ENCODE results near the gene KCTD17.
"Not testable (repeated sequence)": the region's sequence is repeated elsewhere in the genome, so short reads cannot be mapped to it uniquely, and the experiment has no call there.

Gene KCTD17

GRCh38 chr22:37062702-37063381, 11.3 kb downstream of the KCTD17 start:
- no peak for DNase-seq

DNA sequence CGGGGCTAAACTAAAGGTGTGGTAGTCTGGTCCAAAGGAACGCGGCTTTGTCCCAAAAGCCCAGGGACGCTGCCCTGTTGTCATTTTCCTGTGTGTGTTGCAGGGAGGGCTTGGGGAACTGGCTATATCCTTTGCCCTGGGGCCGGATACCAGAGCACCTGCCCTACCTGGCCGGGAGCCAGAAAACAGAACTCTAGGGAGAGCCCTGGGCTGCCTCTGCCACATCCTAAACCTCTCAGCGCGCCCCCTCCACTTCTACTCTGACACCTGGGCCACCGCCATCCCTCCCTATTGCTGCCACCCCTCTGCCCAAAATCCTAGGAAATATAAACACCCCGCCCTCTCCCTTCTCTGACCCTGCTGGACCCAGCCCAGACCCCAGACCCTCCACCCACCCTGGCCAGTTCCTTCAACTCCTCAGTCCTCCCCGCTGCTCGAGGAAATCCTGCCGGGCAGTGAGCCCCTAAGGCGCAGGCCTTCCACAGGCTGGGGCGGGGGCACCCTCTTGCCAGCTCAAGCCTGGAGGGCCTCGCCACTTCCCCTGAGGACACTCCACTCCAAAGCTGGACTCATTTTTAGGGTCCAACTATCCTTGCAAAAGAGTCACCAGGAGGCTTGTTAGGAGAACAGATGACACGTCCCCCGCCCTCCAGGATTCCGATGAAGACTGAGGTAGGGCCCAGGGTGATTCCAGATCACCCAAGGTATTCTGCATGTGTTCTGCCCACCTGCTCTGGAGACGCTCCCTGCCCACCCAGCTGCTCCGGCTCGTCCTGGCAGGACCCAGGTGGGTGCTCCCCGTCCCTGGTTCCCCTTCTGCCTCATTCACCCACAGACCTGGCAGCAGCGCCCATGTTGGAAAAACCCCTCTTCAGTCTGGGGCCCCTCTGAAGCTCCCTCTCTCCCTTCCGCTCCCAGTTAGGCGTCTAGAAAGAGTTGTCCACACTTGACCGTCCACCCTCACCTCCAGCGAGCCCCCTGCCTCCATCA, 12.2 kb downstream of the KCTD17 start:
- DNase-seq, result peak; percentile 83

DNA sequence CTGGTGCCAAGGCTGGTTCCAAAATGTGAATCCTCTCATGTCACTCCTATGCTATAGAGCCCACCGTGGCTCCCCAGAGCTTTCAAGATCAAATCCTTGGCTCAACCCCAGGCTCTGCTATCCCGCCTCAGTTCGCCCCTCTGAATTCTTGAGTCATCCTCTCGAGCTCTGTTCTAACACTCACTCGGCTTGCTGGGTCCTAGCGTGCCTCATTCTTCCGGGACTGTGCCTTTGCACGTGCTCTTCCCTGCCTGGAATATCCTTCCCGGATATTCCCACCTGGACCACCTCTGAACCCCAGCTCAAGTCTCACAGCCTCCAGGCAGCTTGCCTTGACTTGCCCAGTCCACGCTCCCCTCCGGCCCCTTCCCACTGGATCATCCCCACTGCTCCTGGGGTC, 13.0 kb downstream of the KCTD17 start:
- no peak for DNase-seq

DNA sequence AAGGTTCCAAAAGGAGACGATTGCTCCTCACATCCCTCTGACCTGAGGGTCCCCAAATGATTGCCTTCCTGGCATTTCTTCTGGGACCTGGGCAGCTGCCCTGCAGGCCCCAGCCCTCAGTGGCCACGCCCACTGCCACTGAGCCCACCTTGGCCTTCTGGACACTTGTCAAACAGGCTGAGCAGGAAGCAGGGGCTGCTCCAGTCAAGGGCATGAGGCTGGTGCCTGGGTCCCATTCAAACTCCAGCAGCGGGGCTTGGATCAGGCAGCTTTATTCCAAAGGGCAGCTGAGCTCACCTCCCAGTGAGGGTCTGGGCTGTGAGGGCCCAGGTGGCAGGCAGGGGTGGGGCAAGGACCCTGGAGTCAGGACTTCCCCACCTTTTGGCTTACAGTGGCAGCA, 13.6 kb downstream of the KCTD17 start:
- DNase-seq, result no peak

GRCh38 chr22:37065961-37066360, 14.4 kb downstream of the KCTD17 start:
- DNase-seq, result no peak

GRCh38 chr22:37067428-37067827, 15.9 kb downstream of the KCTD17 start:
- no peak for DNase-seq

GRCh38 chr22:37068859-37069258, 17.3 kb downstream of the KCTD17 start:
- no peak for DNase-seq

DNA sequence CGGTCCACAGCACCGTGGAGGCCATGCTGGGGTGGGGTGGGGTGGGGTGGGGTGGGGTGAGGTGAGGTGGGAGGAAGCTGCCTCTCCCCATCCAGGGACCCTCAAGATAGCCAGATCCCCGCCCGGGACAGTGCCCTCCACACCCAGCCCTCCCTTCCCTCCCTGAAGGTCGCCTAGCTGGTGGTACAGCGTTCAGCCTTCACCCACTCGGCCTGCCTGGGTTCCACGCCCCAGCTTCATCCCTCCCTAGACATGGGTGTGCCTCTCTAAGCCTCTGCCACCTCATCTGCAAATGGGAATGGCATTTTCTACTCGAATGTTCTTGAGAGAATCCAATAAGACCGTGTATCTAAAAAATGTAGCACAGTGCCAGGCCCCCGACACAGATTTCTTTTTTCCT, 17.8 kb downstream of the KCTD17 start:
- DNase-seq, result no peak

DNA sequence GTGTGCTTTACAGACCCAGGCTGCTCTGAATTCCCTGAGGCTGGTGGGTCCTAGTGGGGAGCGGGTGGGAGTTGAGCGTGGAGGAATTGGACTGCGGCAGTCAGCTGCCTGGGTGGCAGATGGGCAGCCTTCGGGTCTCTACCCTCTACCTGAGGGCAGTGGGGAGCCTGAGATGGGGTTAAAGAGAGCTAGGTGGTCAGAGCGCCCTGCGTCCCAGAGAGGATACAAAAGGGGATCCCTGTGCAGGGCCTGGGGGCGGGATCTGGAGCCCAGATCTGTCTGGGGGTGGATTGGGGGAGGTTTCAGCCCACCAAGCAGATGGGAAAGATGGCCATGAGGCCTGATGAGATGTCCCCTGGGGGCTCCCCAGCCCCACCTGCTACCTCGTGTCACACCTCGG, 18.2 kb downstream of the KCTD17 start:
- no peak for DNase-seq

DNA sequence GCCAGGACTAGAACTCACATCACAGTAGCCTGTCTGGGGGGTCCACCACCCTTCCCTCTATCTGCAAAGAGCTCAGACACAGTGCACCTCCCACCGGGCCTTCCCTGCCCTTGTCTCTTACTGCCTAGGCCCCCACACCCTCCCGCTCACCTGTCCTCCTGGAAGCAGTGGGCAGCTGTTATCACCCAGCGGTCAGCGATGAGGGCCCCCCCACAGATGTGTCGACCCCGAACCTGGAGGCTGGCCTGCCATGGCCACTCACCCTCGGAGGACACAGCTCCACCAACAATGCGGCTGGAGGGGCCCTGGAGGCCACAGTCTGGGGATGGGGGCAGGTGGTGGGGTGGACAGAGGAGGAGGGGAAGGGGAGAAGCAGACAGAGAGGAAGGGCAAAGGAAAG, 18.8 kb downstream of the KCTD17 start:
- DNase-seq, result no peak

GRCh38 chr22:37070744-37071143, 19.2 kb downstream of the KCTD17 start:
- DNase-seq, result no peak

- DNase-seq, result not testable (repeated sequence)
Observed at GRCh38 chr22:37071850-37072592, 20.5 kb downstream of the KCTD17 start.

- DNase-seq, result no peak
Observed at GRCh38 chr22:37072673-37073072, 21.1 kb downstream of the KCTD17 start.

- DNase-seq, result no peak
Observed at GRCh38 chr22:37074537-37074936, 23.0 kb downstream of the KCTD17 start.

DNA sequence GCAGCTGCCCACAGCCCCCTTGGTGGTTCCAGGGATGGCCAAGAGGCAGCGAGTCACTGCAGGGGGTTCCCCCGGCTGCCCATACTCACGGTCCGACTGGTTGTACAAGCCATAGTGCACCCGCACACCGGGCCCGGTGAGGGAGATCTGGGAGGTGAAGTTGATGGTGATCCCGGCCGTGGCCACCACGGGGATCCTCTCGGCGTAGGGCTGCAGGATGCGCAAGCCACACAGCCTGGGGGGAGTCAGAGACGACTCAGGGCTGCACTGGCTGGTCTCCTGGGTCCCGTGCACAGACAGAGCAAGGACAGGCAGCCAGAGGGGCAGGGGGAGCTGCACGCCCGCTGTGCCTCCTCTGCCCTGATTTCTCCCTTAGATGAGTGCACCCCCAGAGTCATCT, 23.5 kb downstream of the KCTD17 start:
- DNase-seq, result no peak

DNA sequence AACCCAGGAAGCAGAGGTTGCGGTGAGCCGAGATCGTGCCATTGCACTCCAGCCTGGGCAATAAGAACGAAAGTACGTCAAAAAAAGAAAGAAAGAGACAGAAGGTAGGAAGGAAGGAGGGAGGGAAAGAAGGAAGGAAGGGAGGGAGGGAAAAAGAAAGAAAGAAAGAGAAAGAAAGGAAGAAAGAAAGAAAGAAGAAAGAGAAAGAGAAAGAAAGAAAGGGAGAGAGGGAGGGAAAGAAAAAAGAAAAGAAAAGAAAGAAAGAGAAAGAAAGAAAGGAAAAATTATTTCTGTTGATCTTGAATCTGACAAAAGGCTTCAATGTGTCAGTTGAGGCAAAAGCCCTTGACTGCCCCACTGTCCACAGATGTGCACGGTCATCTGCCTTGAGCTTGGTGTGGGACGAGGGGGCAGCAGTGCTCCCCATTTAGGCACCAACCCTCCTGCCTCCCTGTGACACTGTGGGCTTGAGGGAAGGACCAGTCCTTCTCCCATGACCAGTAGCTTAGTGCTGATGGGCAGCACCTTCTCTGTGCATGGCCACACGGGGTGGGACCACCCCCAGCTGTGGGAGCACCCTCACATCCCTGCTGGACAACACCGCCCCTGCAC, 24.4 kb downstream of the KCTD17 start:
- no peak for DNase-seq

GRCh38 chr22:37077802-37078448, 26.4 kb downstream of the KCTD17 start:
- DNase-seq, result peak; percentile 39

DNA sequence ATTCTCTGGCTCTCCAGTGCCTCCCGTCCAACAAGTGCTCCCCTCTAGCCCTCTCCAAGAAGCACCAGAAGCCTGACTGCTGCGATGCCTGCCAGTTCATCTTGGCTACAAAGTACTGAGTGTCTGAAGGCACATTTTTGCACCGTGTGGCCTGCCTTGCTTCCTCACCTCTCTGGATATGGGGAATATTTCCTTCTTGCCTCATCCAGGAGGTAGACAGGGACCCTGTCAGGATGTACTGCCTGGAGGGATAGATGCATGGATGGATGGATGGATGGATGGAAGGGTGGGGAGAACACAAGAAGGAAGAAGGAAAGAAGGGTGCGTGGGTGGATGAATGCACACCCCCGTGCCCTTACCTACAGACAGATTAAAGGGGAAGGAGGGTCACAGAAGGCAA, 27.6 kb downstream of the KCTD17 start:
- no peak for DNase-seq

DNA sequence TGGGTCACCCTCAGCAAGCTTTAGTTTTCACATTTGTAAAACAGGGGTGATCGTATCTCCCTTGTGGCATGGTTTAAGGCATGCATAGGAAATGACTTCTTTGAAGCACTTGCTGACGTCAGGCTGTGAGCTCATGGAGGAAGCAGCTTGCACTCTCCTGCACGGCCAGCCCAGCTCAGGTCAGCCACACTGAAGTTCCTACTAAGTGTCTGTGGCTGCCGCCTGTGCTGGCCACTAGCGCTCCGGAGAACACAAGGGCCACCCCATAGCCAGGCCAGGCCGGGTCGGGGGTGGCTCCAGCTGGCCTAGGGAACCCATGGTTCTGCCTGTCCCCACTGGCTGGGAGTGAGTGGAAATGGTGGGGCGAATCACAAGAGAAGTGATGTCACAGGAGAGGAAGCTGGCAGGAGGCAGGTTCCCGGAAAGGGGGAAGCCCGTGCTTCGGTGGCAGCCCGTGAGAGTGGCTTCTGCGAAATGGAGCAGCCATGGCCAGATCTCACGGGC, 28.2 kb downstream of the KCTD17 start:
- no peak for DNase-seq

DNA sequence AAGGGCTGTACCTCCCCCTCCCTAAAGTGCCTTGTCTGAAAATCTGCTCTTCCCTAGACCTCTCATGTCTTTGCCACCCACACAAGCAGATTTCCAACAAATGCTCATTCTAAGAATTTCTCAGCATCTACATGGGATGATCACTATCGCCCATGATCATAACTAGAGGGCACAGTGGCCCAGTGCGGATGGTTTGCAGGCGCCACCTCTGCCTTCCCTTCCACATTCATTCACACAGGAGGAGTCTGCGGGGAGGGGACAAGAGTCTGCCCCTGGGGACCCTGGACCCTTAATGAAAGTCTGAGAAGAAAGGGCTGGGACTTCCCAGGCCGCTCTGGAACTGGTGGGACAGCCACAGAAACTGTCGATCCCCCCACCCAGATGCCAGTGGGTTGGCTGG, 28.9 kb downstream of the KCTD17 start:
- DNase-seq, result no peak

DNA sequence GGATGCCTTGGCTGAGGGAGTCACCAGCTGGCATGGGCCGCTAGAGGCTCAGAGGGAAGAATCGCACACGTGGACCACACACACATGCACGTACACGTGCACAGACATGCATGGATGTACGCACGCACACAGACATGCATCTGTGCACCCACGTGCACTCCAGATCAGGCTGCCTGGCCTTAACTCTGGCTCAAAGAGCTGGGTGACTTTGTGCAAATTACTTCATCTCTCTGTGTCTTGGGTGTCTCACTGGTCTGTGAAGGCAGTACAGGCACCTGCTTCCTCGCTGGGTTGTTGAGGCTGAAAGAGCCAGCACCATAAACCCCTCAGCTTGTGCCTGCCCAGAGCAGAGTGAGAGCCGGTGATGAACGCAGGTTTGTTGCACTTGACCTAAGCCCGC, 29.3 kb downstream of the KCTD17 start:
- DNase-seq, result no peak

DNA sequence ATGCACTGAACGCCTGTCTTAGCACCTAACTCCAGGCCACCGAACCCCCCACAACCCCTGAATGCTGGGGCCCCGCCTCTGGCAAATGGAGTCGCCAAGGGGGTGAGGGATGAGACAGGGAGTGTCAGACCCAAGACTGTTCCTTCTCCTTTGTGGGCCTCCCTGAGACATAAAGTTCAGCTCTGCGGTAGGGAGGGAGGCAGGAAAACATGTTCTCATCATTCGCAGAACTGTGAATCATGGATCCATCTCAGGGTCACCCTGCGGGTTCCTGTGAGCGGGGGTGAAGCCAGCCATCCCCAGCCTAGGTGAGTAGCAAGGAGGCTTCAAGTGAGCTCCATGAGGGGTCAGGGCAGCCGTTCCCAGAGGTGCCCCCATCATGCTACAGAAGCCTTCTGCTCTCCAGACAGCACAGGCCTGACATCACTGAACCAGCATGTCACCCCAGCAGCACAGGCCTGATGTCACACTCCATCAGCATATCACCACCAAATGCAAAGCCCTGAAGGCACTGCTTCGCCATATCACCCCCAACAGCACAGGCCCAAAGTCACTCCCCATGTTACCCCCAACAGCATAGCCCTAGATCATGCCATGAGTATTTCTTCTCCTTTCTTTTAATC, 30.8 kb downstream of the KCTD17 start:
- no peak for DNase-seq

All from NCI-H1436 (cell line).